Esophagus squamous epithelium (tissue), 5 donors: ENCODE results near the gene TBCD. TPM values are rescaled to one million over a fixed set of nuclear protein-coding genes. Genes with fewer than 3 reads are reported as not detected.

Source experiments
- DNase-seq: peaks from one replicate; lab custom pipeline; 2025; lab: John Stamatoyannopoulos, UW
- H3K27ac ChIP-seq, 4 donors: fragments of 200-600 bp; sonication (generic); one replicate each; pipeline ENCODE4 v1.5.1; 2016 to 2019; ENCODE audit warnings: mild to moderate bottlenecking in 1 of 4
- H3K27me3 ChIP-seq, 4 donors: fragments of 200-600 bp; sonication (generic); 1 replicate in 3 of 4; 2 replicates in 1 of 4; pipeline versions ENCODE4 v1.5.1 to v1.6.0; 2017 to 2021; ENCODE audit warnings: antibody characterized with exemption in 1 of 4
- H3K36me3 ChIP-seq, 3 donors: fragments of 200-600 bp; sonication (generic); one replicate each; pipeline ENCODE4 v1.5.1; 2016 to 2019
- H3K4me1 ChIP-seq, 3 donors: fragments of 200-600 bp; sonication (generic); one replicate each; pipeline ENCODE4 v1.5.1; 2017 to 2019
- H3K4me3 ChIP-seq, 4 donors: fragments of 200-600 bp; sonication (generic); 1 replicate in 3 of 4; 2 replicates in 1 of 4; pipeline ENCODE4 v1.5.1; 2016 to 2019; ENCODE audit warnings: mild to moderate bottlenecking in 2 of 4, moderate library complexity in 1 of 4
- H3K9me3 ChIP-seq, 3 donors: fragments of 200-600 bp; sonication (generic); one replicate each; pipeline ENCODE4 v1.5.1; 2016 to 2019
- CTCF ChIP-seq, 6 experiments: fragments of 450-650 bp in 4 of 6; fragments of 200-600 bp in 2 of 6; sonication (generic) in 2 of 6; IDR thresholded peaks; one replicate each; pipeline ENCODE4 v1.5.1; 2016 to 2019; ENCODE audit warnings: antibody characterized with exemption in 6 of 6, mild to moderate bottlenecking in 4 of 6, moderate library complexity in 4 of 6
- POLR2A ChIP-seq, 4 donors: fragments of 450-650 bp; IDR thresholded peaks; one replicate each; pipeline ENCODE4 v1.6.1; 2017; ENCODE audit warnings: antibody characterized with exemption in 4 of 4, mild to moderate bottlenecking in 4 of 4, moderate library complexity in 3 of 4
- WGBS, 2 donors: methylation state at CpG; one replicate each; pipeline ENCODE4 v1.1.5; 2018; 5-methylcytosine and 5-hydroxymethylcytosine counted together
- intact Hi-C: fragments of 100-400 bp; cut with DNase I; formaldehyde crosslinking; loops from one replicate; pipeline ENCODE4 v1.15.0; 2022
- total RNA-seq, 4 donors: library from RNA; depleted of rRNA; stranded (reverse); fragments of >200 nt; gene quantifications; one replicate each; pipeline ENCODE4 v1.1.0, GENCODE V29; 2016
- donor health status: DM: yes; HTN: yes; CAD: no.

The TBCD gene
- total RNA-seq, 4 donors from 2014 or later: 38.8 to 58.3 (median 55.0) TPM

- intact Hi-C loops: loop anchor here (5.0 to 10.0 kb wide), 3 partner anchors 48 to 158 kb away; partner anchors contain the start of gene WDR45B
- DNase-seq: no peak
- H3K36me3 ChIP-seq: peaks cover 0 to 20% (median 0%) of the 10 kb centered on the region in 3 donors
- H3K4me3 ChIP-seq: peak overlapping the region in 3 of 4 donors; percentile 69 to 100 (median 97)
- H3K9me3 ChIP-seq: no peaks in the 10 kb centered on the region
- H3K4me1 ChIP-seq: peaks cover 15 to 45% (median 20%) of the 10 kb centered on the region in 3 donors
- peak overlapping the region in 1 of 4 donors; percentile 89 for H3K27ac ChIP-seq
- no peaks in the 10 kb centered on the region for H3K27me3 ChIP-seq
- WGBS, 2 donors: 39 to 62% methylated on average over 8 of the region's 8 CpGs
- no peak for TF ChIP-seq POLR2A (IDR thresholded peaks at IDR 0.05)
- no peak for TF ChIP-seq CTCF (IDR thresholded peaks at IDR 0.05)
Measured at GRCh38 chr17:82753201-82753464, 1.3 kb downstream of the TBCD start.

- WGBS, 2 donors: 60 to 62% methylated on average over 19 of the region's 19 CpGs
- TF ChIP-seq POLR2A (IDR thresholded peaks at IDR 0.05) (no peak), CTCF (IDR thresholded peaks at IDR 0.05) (no peak)
- peak overlapping the region in 3 of 4 donors; percentile 10 to 22 (median 17) for H3K4me3 ChIP-seq
- no peak for DNase-seq
- intact Hi-C loops: loop anchor here (5.0 to 10.0 kb wide), 3 partner anchors 50 to 160 kb away; partner anchors contain the start of gene WDR45B
- peaks cover 0 to 20% (median 0%) of the 10 kb centered on the region in 3 donors for H3K36me3 ChIP-seq
- no peaks in the 10 kb centered on the region for H3K27me3 ChIP-seq
- peaks cover 15 to 45% (median 20%) of the 10 kb centered on the region in 3 donors for H3K4me1 ChIP-seq
- H3K9me3 ChIP-seq: no peaks in the 10 kb centered on the region
- peak overlapping the region; percentile 31 to 79 (median 70) for H3K27ac ChIP-seq
Measured at GRCh38 chr17:82754297-82755208, 2.7 kb downstream of the TBCD start.

- WGBS, 2 donors: 94% methylated on average over 7 of the region's 7 CpGs
- Histone ChIP-seq H3K9me3 (no peaks in the 10 kb centered on the region), H3K36me3 (peaks cover 0 to 27% (median 0%) of the 10 kb centered on the region in 3 donors), H3K27ac (no peak overlapping the region), H3K4me1 (peaks cover 15 to 42% (median 20%) of the 10 kb centered on the region in 3 donors), H3K27me3 (no peaks in the 10 kb centered on the region), H3K4me3 (no peak overlapping the region)
- DNase-seq: no peak
- TF ChIP-seq POLR2A (IDR thresholded peaks at IDR 0.05) (no peak), CTCF (IDR thresholded peaks at IDR 0.05) (no peak)
- intact Hi-C loops: loop anchor here (10.0 kb wide), 2 partner anchors 51 to 161 kb away; no protein-coding TSS in a partner anchor
Measured at GRCh38 chr17:82756166-82756565, 4.3 kb downstream of the TBCD start.

GRCh38 chr17:82765371-82765770, 13.5 kb downstream of the TBCD start:
- DNase-seq: no peak
- intact Hi-C loops: no loop called here
- WGBS, 2 donors: 71 to 84% methylated on average over 7 to 13 of the region's 13 CpGs
- TF ChIP-seq POLR2A (IDR thresholded peaks at IDR 0.05) (no peak), CTCF (IDR thresholded peaks at IDR 0.05) (no peak)
- Histone ChIP-seq H3K4me3 (no peak overlapping the region), H3K4me1 (no peaks in the 10 kb centered on the region), H3K9me3 (no peaks in the 10 kb centered on the region), H3K36me3 (peaks cover 0 to 91% (median 10%) of the 10 kb centered on the region in 3 donors), H3K27me3 (no peaks in the 10 kb centered on the region), H3K27ac (no peak overlapping the region)
